Activated CD8-positive, alpha-beta memory T cell treated with anti-CD3 and anti-CD28 coated beads, Interleukin-2, amount 10 ng/mL, durations not matched to agents 7 days and 5 days (primary cell): ENCODE results near the gene SLC39A11. TPM values are rescaled to one million over a fixed set of nuclear protein-coding genes. Genes with fewer than 3 reads are reported as not detected.
A peak's percentile ranks its signal among the peaks of the same experiment; 100 is the strongest.
"Not testable (repeated sequence)": the region's sequence is repeated elsewhere in the genome, so short reads cannot be mapped to it uniquely, and the experiment has no call there.

Source experiments
- ATAC-seq: fragments of 150-1000 bp; cut with Tn5 transposase; one replicate; pipeline ENCODE4 v1.10.0; 2021; ENCODE audit warnings: moderate library complexity
- CTCF ChIA-PET: fragments of 350-600 bp; sonication (Branson Sonifier 250); formaldehyde crosslinking; loops from one replicate; lab custom pipeline; 2021; ENCODE audit warnings: antibody characterized with exemption; lab: Charles Lee
- DNase-seq: peaks from one replicate; pipeline ENCODE4 v3.0.0-alpha.2; 2020
- H3K27ac Mint-ChIP-seq: one replicate; pipeline ENCODE4 v1.8.0; 2021; ENCODE audit warnings: mild to moderate bottlenecking, mixed read lengths
- H3K27me3 Mint-ChIP-seq: one replicate; pipeline ENCODE4 v1.8.0; 2021; ENCODE audit warnings: mixed read lengths
- H3K36me3 Mint-ChIP-seq: one replicate; pipeline ENCODE4 v1.8.0; 2021; ENCODE audit warnings: mild to moderate bottlenecking, mixed read lengths
- H3K4me1 Mint-ChIP-seq: one replicate; pipeline ENCODE4 v1.8.0; 2021; ENCODE audit warnings: mixed read lengths
- H3K4me3 Mint-ChIP-seq: one replicate; pipeline ENCODE4 v1.8.0; 2021; ENCODE audit warnings: mild to moderate bottlenecking, moderate library complexity, mixed read lengths
- H3K9me3 Mint-ChIP-seq: one replicate; pipeline ENCODE4 v1.8.0; 2022; ENCODE audit warnings: low read depth, mixed read lengths
- total RNA-seq, 2 experiments: library from RNA; stranded (reverse); gene quantifications; one replicate each; pipeline ENCODE4 v1.2.3, GENCODE V29; 2021

SLC39A11 gene
- total RNA-seq, 2 experiments from 2014 or later: 16.8 to 25.5 TPM

- H3K9me3 Mint-ChIP-seq, DNase-seq, ATAC-seq, H3K27me3 Mint-ChIP-seq, H3K4me3 Mint-ChIP-seq: not testable (repeated sequence)
- peaks cover 38% of the 10 kb centered on the region for H3K36me3 Mint-ChIP-seq
- CTCF ChIA-PET: interaction anchor here (0.6 to 1.3 kb wide), 3 partner anchors 8 to 152 kb away, joined by 3 read pairs; no protein-coding TSS in a partner anchor
- peaks cover 36% of the 10 kb centered on the region for H3K4me1 Mint-ChIP-seq
- H3K27ac Mint-ChIP-seq: peak overlapping the region; percentile 7
Observed at GRCh38 chr17:72708682-72709081, 383.8 kb downstream of the SLC39A11 start.

DNA sequence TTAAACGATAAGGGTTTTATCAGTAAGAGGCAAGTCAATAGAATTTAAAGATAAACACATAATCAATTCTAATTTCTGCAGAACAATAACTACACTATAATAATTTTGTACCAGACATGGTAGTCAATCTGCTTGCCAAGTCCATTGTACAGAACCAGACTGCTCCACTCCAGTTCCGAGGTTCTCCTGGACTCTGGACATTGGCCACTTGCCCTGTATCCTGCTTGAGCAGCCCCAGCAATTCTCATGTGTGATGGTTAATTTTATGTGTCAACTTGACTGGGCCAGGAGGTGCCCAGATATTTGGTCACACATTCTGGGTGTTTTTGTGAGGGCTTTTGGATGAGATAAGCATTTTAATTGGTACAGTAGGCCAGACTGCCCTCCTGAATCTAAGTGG is 384.6 kb downstream of the SLC39A11 start:
- DNase-seq (no peak), ATAC-seq (no peak)
- no peaks in the 10 kb centered on the region for H3K27me3 Mint-ChIP-seq
- no peak overlapping the region for H3K27ac Mint-ChIP-seq
- H3K4me1 Mint-ChIP-seq: peaks cover 36% of the 10 kb centered on the region
- no peak overlapping the region for H3K4me3 Mint-ChIP-seq
- H3K9me3 Mint-ChIP-seq: peaks cover 8% of the 10 kb centered on the region
- CTCF ChIA-PET: no interaction called here
- H3K36me3 Mint-ChIP-seq: peaks cover 36% of the 10 kb centered on the region

DNA sequence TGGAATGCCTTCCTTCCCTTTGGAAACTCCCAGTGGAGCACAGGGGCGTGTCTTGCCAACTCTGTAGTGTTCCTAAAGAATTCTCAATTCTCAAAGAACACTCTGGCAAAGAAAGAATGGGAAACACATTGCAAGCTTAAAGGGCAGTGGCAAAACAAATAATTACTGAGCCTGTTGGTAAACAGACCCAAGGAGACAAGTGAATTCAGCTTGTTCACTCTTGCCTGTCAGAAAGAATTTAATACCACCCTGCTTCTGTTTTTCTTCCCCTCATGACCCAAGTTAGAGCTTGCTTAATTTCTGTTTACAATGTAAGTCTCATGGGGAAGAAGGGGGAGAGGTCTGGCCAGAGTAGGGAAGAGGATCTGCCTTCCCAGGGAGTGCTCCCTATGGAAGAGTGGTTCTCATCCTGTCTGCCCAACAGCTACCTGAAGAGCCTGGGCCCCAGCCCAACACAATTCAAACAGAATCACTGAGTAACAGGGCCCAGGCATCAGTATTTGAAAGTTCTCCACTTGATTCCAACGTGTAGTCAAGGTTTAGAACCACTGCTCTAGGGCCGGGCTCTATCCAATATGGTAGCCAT is 386.0 kb downstream of the SLC39A11 start:
- DNase-seq (no peak), ATAC-seq (no peak)
- Mint-ChIP-seq H3K36me3 (peaks cover 27% of the 10 kb centered on the region), H3K4me3 (no peak overlapping the region), H3K4me1 (peaks cover 33% of the 10 kb centered on the region), H3K27ac (peak overlapping the region; percentile 72), H3K27me3 (no peaks in the 10 kb centered on the region), H3K9me3 (peaks cover 5% of the 10 kb centered on the region)
- CTCF ChIA-PET: interaction anchor here (0.8 to 2.5 kb wide), 6 partner anchors 12 to 150 kb away, joined by 3 to 18 read pairs (median 3); no protein-coding TSS in a partner anchor

DNA sequence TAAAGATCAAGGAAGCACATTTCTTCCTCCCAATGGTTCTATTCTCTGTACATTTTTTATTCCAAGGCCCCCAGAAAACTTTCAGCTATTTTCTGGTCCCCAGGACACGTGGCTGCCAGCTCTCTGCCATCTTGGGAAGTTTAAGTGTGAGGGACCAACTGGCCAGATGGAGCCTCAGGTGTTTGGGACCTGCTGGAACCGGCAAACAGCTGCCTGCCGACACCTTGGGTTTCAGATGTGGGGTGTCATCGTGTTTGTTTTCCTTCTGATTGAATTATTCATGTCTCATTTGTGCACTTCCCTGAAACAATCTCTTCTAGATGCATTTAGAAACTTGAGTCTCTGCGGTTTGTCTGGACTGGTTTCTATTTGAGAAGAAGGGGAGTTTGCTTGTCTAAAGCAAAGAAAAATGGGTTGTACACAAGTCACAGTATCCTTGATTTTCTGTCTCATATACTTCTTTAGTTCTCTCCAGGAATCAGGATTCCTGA is 386.5 kb downstream of the SLC39A11 start:
- Mint-ChIP-seq H3K4me3 (no peak overlapping the region), H3K4me1 (peaks cover 30% of the 10 kb centered on the region), H3K27me3 (no peaks in the 10 kb centered on the region), H3K9me3 (peaks cover 2% of the 10 kb centered on the region), H3K36me3 (peaks cover 23% of the 10 kb centered on the region), H3K27ac (peak overlapping the region; percentile 72)
- ATAC-seq: peak; percentile 33
- CTCF ChIA-PET: interaction anchor here (0.8 to 2.5 kb wide), 5 partner anchors 12 to 149 kb away, joined by 3 to 18 read pairs (median 3); no protein-coding TSS in a partner anchor
- no peak for DNase-seq

GRCh38 chr17:72702998-72703397 is 389.5 kb downstream of the SLC39A11 start:
- DNase-seq (no peak), ATAC-seq (no peak)
- no peak overlapping the region for H3K27ac Mint-ChIP-seq
- CTCF ChIA-PET: interaction anchor here (1.6 kb wide), 1 partner anchor 17 kb away, joined by 4 read pairs; no protein-coding TSS in a partner anchor
- H3K36me3 Mint-ChIP-seq: peaks cover 6% of the 10 kb centered on the region
- no peak overlapping the region for H3K4me3 Mint-ChIP-seq
- peaks cover 12% of the 10 kb centered on the region for H3K4me1 Mint-ChIP-seq
- H3K9me3 Mint-ChIP-seq: no peaks in the 10 kb centered on the region
- no peaks in the 10 kb centered on the region for H3K27me3 Mint-ChIP-seq

GRCh38 chr17:72702136-72702735 is 390.3 kb downstream of the SLC39A11 start:
- Mint-ChIP-seq H3K27me3 (no peaks in the 10 kb centered on the region), H3K36me3 (peaks cover 6% of the 10 kb centered on the region), H3K4me1 (peaks cover 18% of the 10 kb centered on the region), H3K27ac (no peak overlapping the region), H3K4me3 (no peak overlapping the region), H3K9me3 (no peaks in the 10 kb centered on the region)
- CTCF ChIA-PET: interaction anchor here (0.7 kb wide), 1 partner anchor 345 kb away, joined by 3 read pairs; no protein-coding TSS in a partner anchor
- ATAC-seq (no peak), DNase-seq (no peak)

DNA sequence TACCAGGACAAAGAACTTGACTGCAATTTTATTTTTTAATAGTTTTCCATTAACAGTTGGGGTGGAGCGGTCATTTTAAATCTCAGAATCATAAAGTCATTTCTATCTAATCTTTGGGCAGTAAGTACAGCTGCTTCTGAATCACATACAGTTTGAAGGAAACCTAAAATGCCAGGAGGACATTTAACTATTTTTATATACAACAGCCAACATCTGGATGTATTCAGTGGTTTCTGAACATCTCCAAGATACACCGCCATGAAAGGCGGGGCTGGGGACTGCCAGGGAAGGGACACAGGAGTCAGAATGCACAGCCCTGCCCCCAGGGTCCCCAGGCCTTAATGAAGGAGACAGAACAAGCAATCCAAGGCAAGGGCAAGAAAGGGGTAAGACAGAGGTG is 392.3 kb downstream of the SLC39A11 start:
- DNase-seq: no peak
- no peaks in the 10 kb centered on the region for H3K27me3 Mint-ChIP-seq
- H3K27ac Mint-ChIP-seq: no peak overlapping the region
- peaks cover 6% of the 10 kb centered on the region for H3K36me3 Mint-ChIP-seq
- no peak overlapping the region for H3K4me3 Mint-ChIP-seq
- CTCF ChIA-PET: interaction anchor here (3.6 kb wide), 1 partner anchor 26 kb away, joined by 29 read pairs; no protein-coding TSS in a partner anchor
- H3K9me3 Mint-ChIP-seq: no peaks in the 10 kb centered on the region
- peaks cover 10% of the 10 kb centered on the region for H3K4me1 Mint-ChIP-seq
- no peak for ATAC-seq

GRCh38 chr17:72699545-72699944 is 392.9 kb downstream of the SLC39A11 start:
- Mint-ChIP-seq H3K27me3 (no peaks in the 10 kb centered on the region), H3K4me1 (peaks cover 10% of the 10 kb centered on the region), H3K27ac (no peak overlapping the region), H3K36me3 (peaks cover 6% of the 10 kb centered on the region), H3K4me3 (no peak overlapping the region), H3K9me3 (no peaks in the 10 kb centered on the region)
- no peak for ATAC-seq
- no peak for DNase-seq
- CTCF ChIA-PET: interaction anchor here (0.7 to 3.6 kb wide), 3 partner anchors 18 to 141 kb away, joined by 3 to 29 read pairs (median 4); no protein-coding TSS in a partner anchor

DNA sequence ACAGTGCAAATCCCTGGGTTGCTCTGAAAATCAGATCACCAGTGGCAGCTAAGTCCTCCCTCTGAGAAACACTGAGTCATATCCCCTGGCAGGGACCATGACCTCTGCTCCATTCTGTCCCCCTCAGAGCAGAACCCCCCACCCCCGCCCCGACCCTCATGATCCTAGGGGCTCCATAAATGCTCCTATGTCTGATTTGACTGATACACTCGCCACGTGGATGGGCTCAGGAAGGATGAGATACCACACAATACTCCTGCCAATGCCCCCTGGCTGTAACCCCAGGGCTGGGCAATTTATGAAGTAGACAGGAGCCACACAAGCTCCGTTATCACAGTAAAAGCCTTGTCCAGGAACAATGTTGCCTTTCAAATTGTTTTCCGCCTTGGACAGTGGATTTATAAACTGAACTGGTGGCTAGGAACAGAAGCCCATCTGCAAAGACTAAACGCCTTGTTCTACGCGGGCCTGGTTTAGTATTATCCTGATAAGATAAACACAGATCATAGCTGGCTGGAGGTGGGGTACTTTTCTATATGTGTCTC is 394.8 kb downstream of the SLC39A11 start:
- Mint-ChIP-seq H3K9me3 (no peaks in the 10 kb centered on the region), H3K27ac (no peak overlapping the region), H3K4me1 (peaks cover 10% of the 10 kb centered on the region), H3K4me3 (no peak overlapping the region), H3K27me3 (no peaks in the 10 kb centered on the region), H3K36me3 (peaks cover 3% of the 10 kb centered on the region)
- CTCF ChIA-PET: interaction anchor here (1.0 to 3.6 kb wide), 4 partner anchors 27 to 288 kb away, joined by 3 to 29 read pairs (median 4); no protein-coding TSS in a partner anchor
- ATAC-seq (no peak), DNase-seq (no peak)

DNA sequence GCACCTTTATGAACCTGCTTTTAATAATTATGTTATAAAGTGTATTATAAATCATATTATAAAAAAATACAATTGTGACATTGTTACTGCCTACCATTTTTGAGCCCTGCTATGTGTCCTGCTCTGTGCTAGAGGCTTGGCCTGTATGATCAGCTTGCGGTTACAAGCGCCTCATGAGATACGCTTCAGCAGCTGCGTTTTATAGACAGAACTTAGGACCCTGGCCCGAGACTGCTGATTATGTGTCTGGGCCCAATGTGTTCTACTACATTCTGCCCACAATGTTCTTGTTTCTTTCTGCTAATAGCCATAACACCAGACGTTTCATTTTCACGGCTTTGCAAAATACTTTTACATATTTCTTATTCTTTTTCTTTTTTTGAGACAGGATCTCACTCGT is 395.8 kb downstream of the SLC39A11 start:
- Mint-ChIP-seq H3K36me3 (peaks cover 1% of the 10 kb centered on the region), H3K27me3 (no peaks in the 10 kb centered on the region), H3K4me3 (no peak overlapping the region), H3K4me1 (peaks cover 10% of the 10 kb centered on the region), H3K9me3 (no peaks in the 10 kb centered on the region), H3K27ac (no peak overlapping the region)
- DNase-seq (no peak), ATAC-seq (no peak)
- CTCF ChIA-PET: interaction anchor here (3.6 kb wide), 1 partner anchor 30 kb away, joined by 29 read pairs; no protein-coding TSS in a partner anchor

DNA sequence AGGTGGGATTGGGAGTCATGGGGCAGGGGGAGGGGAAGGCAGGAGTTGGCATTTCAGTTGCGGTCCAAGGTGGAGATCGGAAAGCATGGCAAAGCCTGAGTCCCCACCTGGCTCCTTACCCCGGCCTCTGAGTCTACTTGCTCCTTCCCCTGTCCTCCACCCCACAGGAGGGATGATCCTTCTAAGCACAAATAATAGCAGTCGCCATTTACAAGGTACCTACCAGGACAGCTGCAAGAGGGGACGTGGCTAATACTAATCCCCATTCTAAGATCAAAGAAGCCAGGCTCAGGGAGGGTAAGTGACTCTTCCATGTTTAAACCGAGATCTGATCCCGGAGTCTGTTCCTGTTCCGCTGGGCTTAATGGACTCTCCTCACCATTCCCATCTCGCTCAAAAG is 396.3 kb downstream of the SLC39A11 start:
- Mint-ChIP-seq H3K4me1 (peaks cover 10% of the 10 kb centered on the region), H3K4me3 (no peak overlapping the region), H3K36me3 (peaks cover 1% of the 10 kb centered on the region), H3K27me3 (no peaks in the 10 kb centered on the region), H3K27ac (no peak overlapping the region), H3K9me3 (no peaks in the 10 kb centered on the region)
- DNase-seq (no peak), ATAC-seq (no peak)
- CTCF ChIA-PET: no interaction called here

GRCh38 chr17:72693956-72694355 is 398.5 kb downstream of the SLC39A11 start:
- CTCF ChIA-PET: no interaction called here
- no peak for ATAC-seq
- H3K4me1 Mint-ChIP-seq: peaks cover 9% of the 10 kb centered on the region
- DNase-seq: no peak
- no peak overlapping the region for H3K4me3 Mint-ChIP-seq
- no peaks in the 10 kb centered on the region for H3K36me3 Mint-ChIP-seq
- H3K27me3 Mint-ChIP-seq: no peaks in the 10 kb centered on the region
- no peak overlapping the region for H3K27ac Mint-ChIP-seq
- no peaks in the 10 kb centered on the region for H3K9me3 Mint-ChIP-seq

DNA sequence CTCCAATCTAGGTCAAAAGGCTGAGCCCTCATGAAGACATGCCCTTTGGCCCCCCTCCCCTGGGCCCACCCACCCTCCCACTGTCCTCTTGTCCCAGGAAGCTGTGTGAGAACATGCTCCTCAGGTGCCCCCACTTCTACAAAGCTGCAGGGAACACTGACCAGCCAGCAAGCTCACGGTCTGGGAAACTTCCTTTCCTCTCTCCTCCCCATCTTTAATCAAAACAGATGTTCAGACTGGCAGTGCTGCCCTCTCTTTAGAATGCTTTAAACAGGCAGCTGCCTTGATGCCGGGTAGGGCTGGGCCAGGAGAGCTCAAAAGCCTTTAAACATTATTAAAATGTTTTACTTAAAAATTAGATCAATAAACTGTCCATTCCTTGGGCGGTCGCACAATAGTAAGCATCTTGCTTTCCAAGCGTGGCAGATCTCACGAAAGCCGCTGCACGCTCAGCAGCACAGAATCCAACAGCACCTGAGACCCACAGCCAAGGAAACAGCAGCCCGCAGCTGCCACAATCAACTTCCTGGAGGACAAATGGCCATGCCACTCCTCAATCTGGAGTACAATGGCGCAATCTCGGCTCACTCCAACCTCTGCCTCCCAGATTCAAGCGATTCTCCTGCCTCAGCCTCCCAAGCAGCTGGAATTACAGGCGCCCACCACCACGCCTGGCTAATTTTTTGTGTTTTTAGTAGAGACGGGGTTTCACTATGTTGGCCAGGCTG is 399.2 kb downstream of the SLC39A11 start:
- no peak for ATAC-seq
- H3K27me3 Mint-ChIP-seq: no peaks in the 10 kb centered on the region

More for the DNA sequence above, 399.2 kb downstream of the SLC39A11 start:
- H3K27ac Mint-ChIP-seq: no peak overlapping the region
- H3K4me3 Mint-ChIP-seq: no peak overlapping the region
- peaks cover 8% of the 10 kb centered on the region for H3K4me1 Mint-ChIP-seq
- no peak for DNase-seq
- CTCF ChIA-PET: no interaction called here
- no peaks in the 10 kb centered on the region for H3K36me3 Mint-ChIP-seq
- H3K9me3 Mint-ChIP-seq: no peaks in the 10 kb centered on the region
